ENCODE results near the gene KCNK16. TPM values are rescaled to one million over a fixed set of nuclear protein-coding genes. Genes with fewer than 3 reads are reported as not detected.

KCNK16 gene
- total and polyA plus RNA-seq, 2 donors from 2014 or later, result not detected

DNA sequence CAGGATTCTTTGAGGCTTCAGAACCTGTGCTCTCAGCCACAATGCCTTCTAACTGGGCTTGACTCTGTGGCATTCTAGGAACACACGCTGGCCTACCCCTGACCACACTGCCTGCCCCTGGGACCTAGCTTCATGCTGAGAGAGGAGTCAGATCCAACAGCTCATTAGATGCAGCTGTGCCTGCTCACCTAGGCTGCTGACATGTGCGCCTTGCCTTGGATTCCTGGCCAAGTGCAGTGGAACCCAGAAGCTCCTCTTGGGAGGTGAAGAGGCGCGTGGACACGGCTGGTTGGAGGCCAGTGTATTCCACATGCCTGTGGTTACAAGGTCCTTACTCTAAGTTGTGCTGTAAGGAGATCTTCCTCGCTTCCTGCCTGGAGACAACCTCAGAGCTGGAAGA is 24.7 kb upstream of the KCNK16 start:
- intact Hi-C loops (cut with DNase I), result no loop called here

DNA sequence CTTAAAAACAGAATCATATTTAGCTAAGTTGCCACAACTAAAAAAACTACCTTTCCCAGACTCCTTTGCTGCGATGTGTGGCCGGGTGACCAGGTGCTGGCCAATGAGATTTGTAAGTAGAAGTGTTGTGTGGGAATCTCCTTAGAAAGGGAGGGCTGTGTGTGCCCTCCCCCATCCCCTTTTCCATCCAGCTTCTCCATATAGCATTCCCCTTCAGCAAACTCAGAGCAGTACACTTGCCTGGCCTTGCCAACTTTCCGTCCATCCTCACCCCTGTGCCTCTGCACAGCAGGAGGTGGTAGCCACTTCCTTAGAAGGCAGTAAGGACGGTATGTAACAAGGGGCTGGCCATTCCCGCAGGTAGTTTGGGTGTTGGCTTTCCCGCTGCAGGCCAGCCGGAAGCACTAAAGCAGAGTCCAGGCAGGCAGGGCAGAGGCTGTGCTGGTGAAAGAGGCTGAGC is 22.3 kb upstream of the KCNK16 start:
- TF ChIP-seq, protein P1, sequence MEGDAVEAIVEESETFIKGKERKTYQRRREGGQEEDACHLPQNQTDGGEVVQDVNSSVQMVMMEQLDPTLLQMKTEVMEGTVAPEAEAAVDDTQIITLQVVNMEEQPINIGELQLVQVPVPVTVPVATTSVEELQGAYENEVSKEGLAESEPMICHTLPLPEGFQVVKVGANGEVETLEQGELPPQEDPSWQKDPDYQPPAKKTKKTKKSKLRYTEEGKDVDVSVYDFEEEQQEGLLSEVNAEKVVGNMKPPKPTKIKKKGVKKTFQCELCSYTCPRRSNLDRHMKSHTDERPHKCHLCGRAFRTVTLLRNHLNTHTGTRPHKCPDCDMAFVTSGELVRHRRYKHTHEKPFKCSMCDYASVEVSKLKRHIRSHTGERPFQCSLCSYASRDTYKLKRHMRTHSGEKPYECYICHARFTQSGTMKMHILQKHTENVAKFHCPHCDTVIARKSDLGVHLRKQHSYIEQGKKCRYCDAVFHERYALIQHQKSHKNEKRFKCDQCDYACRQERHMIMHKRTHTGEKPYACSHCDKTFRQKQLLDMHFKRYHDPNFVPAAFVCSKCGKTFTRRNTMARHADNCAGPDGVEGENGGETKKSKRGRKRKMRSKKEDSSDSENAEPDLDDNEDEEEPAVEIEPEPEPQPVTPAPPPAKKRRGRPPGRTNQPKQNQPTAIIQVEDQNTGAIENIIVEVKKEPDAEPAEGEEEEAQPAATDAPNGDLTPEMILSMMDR (IDR thresholded peaks at IDR 0.05; ENCODE audit: borderline replicate concordance, extremely low read depth, insufficient read depth), result no peak
- H3K27ac ChIP-seq (ENCODE audit: low read depth in 2 of 2, low read length in 2 of 2), result no peak overlapping the region
- FAIRE-seq, result no peak
- H3K4me3 ChIP-seq (ENCODE audit: low read length in 3 of 3), result no peak overlapping the region
- DNase-seq, result peak in 1 of 5 donors; percentile 45
- H3K9ac ChIP-seq (ENCODE audit: low read length in 3 of 3), result no peak overlapping the region
- H3K4me1 ChIP-seq (ENCODE audit: control insufficient read depth in 2 of 3, insufficient read depth in 2 of 3, low read depth in 1 of 3, low read length in 3 of 3), result peaks cover 0 to 3% (median 0%) of the 10 kb centered on the region in 3 donors
- no peaks in the 10 kb centered on the region for H3K36me3 ChIP-seq (ENCODE audit: control insufficient read depth in 2 of 3, insufficient read depth in 3 of 3, low read length in 3 of 3)
- H3K27me3 ChIP-seq (ENCODE audit: control insufficient read depth, insufficient read depth, low read length), result no peaks in the 10 kb centered on the region
- intact Hi-C loops (cut with DNase I), result no loop called here
- H3K9me3 ChIP-seq (ENCODE audit: control insufficient read depth in 2 of 3, insufficient read depth in 1 of 3, low read length in 3 of 3), result no peaks in the 10 kb centered on the region

More for the DNA sequence above, 24.7 kb upstream of the KCNK16 start:
- H3K9me3 ChIP-seq (ENCODE audit: control insufficient read depth in 2 of 3, insufficient read depth in 1 of 3, low read length in 3 of 3), result no peaks in the 10 kb centered on the region
- FAIRE-seq (no peak), DNase-seq (peak in 1 of 5 donors; percentile 33)
- no peak overlapping the region for H3K27ac ChIP-seq (ENCODE audit: low read depth in 2 of 2, low read length in 2 of 2)
- H3K4me3 ChIP-seq (ENCODE audit: low read length in 3 of 3), result no peak overlapping the region
- TF ChIP-seq, protein P1 (IDR thresholded peaks at IDR 0.05; ENCODE audit: borderline replicate concordance, extremely low read depth, insufficient read depth), result no peak
- no peak overlapping the region for H3K9ac ChIP-seq (ENCODE audit: low read length in 3 of 3)
- H3K36me3 ChIP-seq (ENCODE audit: control insufficient read depth in 2 of 3, insufficient read depth in 3 of 3, low read length in 3 of 3), result no peaks in the 10 kb centered on the region
- no peaks in the 10 kb centered on the region for H3K27me3 ChIP-seq (ENCODE audit: control insufficient read depth, insufficient read depth, low read length)
- peaks cover 0 to 3% (median 0%) of the 10 kb centered on the region in 3 donors for H3K4me1 ChIP-seq (ENCODE audit: control insufficient read depth in 2 of 3, insufficient read depth in 2 of 3, low read depth in 1 of 3, low read length in 3 of 3)

DNA sequence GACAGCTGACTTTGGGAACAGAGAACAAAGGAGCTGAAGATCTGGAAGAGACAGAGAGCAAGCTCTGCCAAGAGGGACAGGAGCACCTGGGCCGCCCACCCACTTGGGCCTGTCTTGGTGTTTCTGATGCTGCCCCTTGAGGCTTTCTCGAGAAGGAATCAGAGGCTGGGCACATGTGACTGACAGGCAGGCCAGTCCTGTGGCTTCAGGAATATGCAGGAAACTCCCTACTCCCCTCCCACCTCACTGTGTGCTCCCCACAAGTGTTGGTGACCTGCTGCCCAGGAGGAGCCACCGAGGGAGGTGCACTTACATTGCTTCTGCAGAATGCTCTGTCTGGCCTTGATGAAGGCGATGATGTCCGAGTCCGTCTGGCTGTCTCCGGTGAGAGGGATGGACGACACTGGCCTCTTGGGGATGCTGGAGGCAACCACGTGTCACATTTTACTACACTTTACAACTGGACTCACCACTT is 20.9 kb upstream of the KCNK16 start:
- no peak overlapping the region for H3K4me3 ChIP-seq (ENCODE audit: low read length in 3 of 3)
- H3K27me3 ChIP-seq (ENCODE audit: control insufficient read depth, insufficient read depth, low read length), result no peaks in the 10 kb centered on the region
- TF ChIP-seq, protein P1 (IDR thresholded peaks at IDR 0.05; ENCODE audit: borderline replicate concordance, extremely low read depth, insufficient read depth), result no peak
- H3K9ac ChIP-seq (ENCODE audit: low read length in 3 of 3), result no peak overlapping the region
- no peaks in the 10 kb centered on the region for H3K36me3 ChIP-seq (ENCODE audit: control insufficient read depth in 2 of 3, insufficient read depth in 3 of 3, low read length in 3 of 3)
- FAIRE-seq, result no peak
- H3K27ac ChIP-seq (ENCODE audit: low read depth in 2 of 2, low read length in 2 of 2), result no peak overlapping the region
- peaks cover 0 to 3% (median 0%) of the 10 kb centered on the region in 3 donors for H3K4me1 ChIP-seq (ENCODE audit: control insufficient read depth in 2 of 3, insufficient read depth in 2 of 3, low read depth in 1 of 3, low read length in 3 of 3)
- DNase-seq, result no peak
- intact Hi-C loops (cut with DNase I), result no loop called here
- H3K9me3 ChIP-seq (ENCODE audit: control insufficient read depth in 2 of 3, insufficient read depth in 1 of 3, low read length in 3 of 3), result no peaks in the 10 kb centered on the region

All from kidney (tissue), 14 donors.